CD8-positive, alpha-beta memory T cell (primary cell): ENCODE measurements around the gene MAPK8IP2. TPM values are rescaled to one million over a fixed set of nuclear protein-coding genes. Genes with fewer than 3 reads are reported as not detected.

ENCODE experiments used
- CTCF ChIA-PET: fragments of 350-600 bp; sonication (Branson Sonifier 250); formaldehyde crosslinking; loops from one replicate; lab custom pipeline; 2021; ENCODE audit warnings: antibody characterized with exemption; lab: Charles Lee
- POLR2A ChIA-PET: fragments of 350-600 bp; sonication (Branson Sonifier 250); formaldehyde crosslinking; loops from one replicate; lab custom pipeline; 2021; ENCODE audit warnings: antibody characterized with exemption; lab: Charles Lee
- DNase-seq, 5 donors: peaks; one replicate each; pipeline versions ENCODE4 v3.0.0 to v3.0.0-alpha.2; 2020 to 2022; ENCODE audit warnings: mixed read lengths in 1 of 5
- H3K27ac ChIP-seq: one replicate; pipeline ENCODE4 v1.7.0; 2013; ENCODE audit warnings: low read depth, mild to moderate bottlenecking, low read length, moderate library complexity
- H3K27me3 ChIP-seq: 2 replicates; pipeline ENCODE4 v1.7.0; 2013; ENCODE audit warnings: low read length, mild to moderate bottlenecking; ENCODE audit not compliant: insufficient read depth, poor library complexity, severe bottlenecking
- H3K36me3 ChIP-seq: 2 replicates; pipeline ENCODE4 v1.7.0; 2013; ENCODE audit warnings: mild to moderate bottlenecking, low read length, moderate library complexity; ENCODE audit not compliant: insufficient read depth
- H3K4me1 ChIP-seq: 2 replicates; pipeline ENCODE4 v1.7.0; 2013; ENCODE audit warnings: mild to moderate bottlenecking, low read length, moderate library complexity; ENCODE audit not compliant: insufficient read depth
- H3K4me3 ChIP-seq: 2 replicates; pipeline ENCODE4 v1.7.0; 2013; ENCODE audit warnings: mild to moderate bottlenecking, low read length
- H3K9me3 ChIP-seq: 2 replicates; pipeline ENCODE4 v1.7.0; 2013; ENCODE audit warnings: mild to moderate bottlenecking, low read length
- H3K27ac Mint-ChIP-seq, 8 donors: one replicate each; pipeline ENCODE4 v1.8.0; 2020 to 2021; ENCODE audit warnings: mixed read lengths in 8 of 8, mild to moderate bottlenecking in 6 of 8, inconsistent platforms in 3 of 8, moderate library complexity in 3 of 8
- H3K27me3 Mint-ChIP-seq, 2 donors: one replicate each; pipeline ENCODE4 v1.8.0; 2020 to 2021; ENCODE audit warnings: mixed read lengths in 2 of 2, mild to moderate bottlenecking in 1 of 2, moderate library complexity in 1 of 2
- H3K36me3 Mint-ChIP-seq, 3 donors: one replicate each; pipeline ENCODE4 v1.8.0; 2020 to 2021; ENCODE audit warnings: mixed read lengths in 3 of 3, inconsistent platforms in 1 of 3, mild to moderate bottlenecking in 1 of 3
- H3K4me1 Mint-ChIP-seq, 3 donors: one replicate each; pipeline ENCODE4 v1.8.0; 2020 to 2021; ENCODE audit warnings: mixed read lengths in 3 of 3, inconsistent platforms in 1 of 3, mild to moderate bottlenecking in 1 of 3
- H3K4me3 Mint-ChIP-seq, 7 donors: one replicate each; pipeline ENCODE4 v1.8.0; 2020 to 2021; ENCODE audit warnings: mixed read lengths in 7 of 7, mild to moderate bottlenecking in 6 of 7, moderate library complexity in 4 of 7, inconsistent platforms in 2 of 7
- H3K9me3 Mint-ChIP-seq, 5 donors: one replicate each; pipeline ENCODE4 v1.8.0; 2020 to 2022; ENCODE audit warnings: mixed read lengths in 5 of 5, mild to moderate bottlenecking in 3 of 5, moderate library complexity in 2 of 5, inconsistent platforms in 1 of 5
- polyA plus RNA-seq: library from polyadenylated mRNA; unstranded; fragments of 300-500 nt; fragmentation: Illumina TruSeq; gene quantifications from one replicate; pipeline ENCODE4 v1.2.3, GENCODE V29; 2021
- total RNA-seq, 2 experiments: library from RNA; stranded (reverse); gene quantifications; one replicate each; pipeline ENCODE4 v1.2.3, GENCODE V29; 2021

Gene MAPK8IP2
- total and polyA plus RNA-seq, 3 experiments from 2014 or later = 0.20 to 0.28 TPM; not detected in 1

GRCh38 chr22:50621948-50622722, 21.5 kb downstream of the MAPK8IP2 start:
- Mint-ChIP-seq H3K27me3 (peaks cover 0 to 2% of the 10 kb centered on the region in 2 donors), H3K27ac (peak overlapping the region; percentile 90 to 99 (median 98)), H3K4me1 (peaks cover 33 to 48% (median 38%) of the 10 kb centered on the region in 3 donors), H3K36me3 (peaks cover 0 to 21% (median 2%) of the 10 kb centered on the region in 3 donors), H3K4me3 (peak overlapping the region; percentile 87 to 92 (median 90)), H3K9me3 (no peaks in the 10 kb centered on the region)
- H3K27me3 ChIP-seq = no peaks in the 10 kb centered on the region
- peak in 3 of 5 donors; percentile 32 to 59 (median 56) for DNase-seq
- peak overlapping the region; percentile 70 for H3K4me3 ChIP-seq
- no peaks in the 10 kb centered on the region for H3K9me3 ChIP-seq
- H3K27ac ChIP-seq = peak overlapping the region; percentile 76
- ChIA-PET POLR2A (interaction anchor here (1.5 to 2.3 kb wide), 6 partner anchors 59 to 152 kb away, joined by 5 to 33 read pairs (median 16); partner anchors contain the start of genes KLHDC7B, LMF2, NCAPH2 and SCO2), CTCF (interaction anchor here (0.6 to 4.9 kb wide), 16 partner anchors 10 to 378 kb away, joined by 3 to 73 read pairs (median 8); partner anchors contain the start of genes CHKB, HDAC10, LMF2 and NCAPH2)
- H3K4me1 ChIP-seq = peaks cover 37% of the 10 kb centered on the region
- no peaks in the 10 kb centered on the region for H3K36me3 ChIP-seq

- Histone ChIP-seq H3K4me1 (peaks cover 42% of the 10 kb centered on the region), H3K27ac (peak overlapping the region; percentile 76), H3K9me3 (no peaks in the 10 kb centered on the region), H3K27me3 (no peaks in the 10 kb centered on the region), H3K36me3 (no peaks in the 10 kb centered on the region), H3K4me3 (peak overlapping the region; percentile 70)
- Mint-ChIP-seq H3K27me3 (peaks cover 0 to 2% of the 10 kb centered on the region in 2 donors), H3K9me3 (no peaks in the 10 kb centered on the region), H3K4me1 (peaks cover 33 to 51% (median 38%) of the 10 kb centered on the region in 3 donors), H3K36me3 (peaks cover 0 to 21% (median 2%) of the 10 kb centered on the region in 3 donors), H3K27ac (peak overlapping the region in 7 of 8 donors; percentile 90 to 99 (median 98)), H3K4me3 (peak overlapping the region in 4 of 7 donors; percentile 88 to 92 (median 90))
- CTCF ChIA-PET = interaction anchor here (1.5 to 4.9 kb wide), 3 partner anchors 12 to 371 kb away, joined by 4 to 73 read pairs (median 23); partner anchors contain the start of genes HDAC10, SCO2 and TYMP
- POLR2A ChIA-PET = no interaction called here
- no peak for DNase-seq
Measured at GRCh38 chr22:50622723-50623327, 22.2 kb downstream of the MAPK8IP2 start.

- Mint-ChIP-seq H3K27ac (peak overlapping the region in 5 of 8 donors; percentile 13 to 69 (median 55)), H3K9me3 (peaks cover 0 to 5% (median 0%) of the 10 kb centered on the region in 5 donors), H3K4me1 (peaks cover 44 to 61% (median 50%) of the 10 kb centered on the region in 3 donors), H3K4me3 (peak overlapping the region in 2 of 7 donors; percentile 35 to 37), H3K36me3 (peaks cover 0 to 23% (median 2%) of the 10 kb centered on the region in 3 donors), H3K27me3 (no peaks in the 10 kb centered on the region)
- Histone ChIP-seq H3K9me3 (no peaks in the 10 kb centered on the region), H3K4me1 (peaks cover 50% of the 10 kb centered on the region), H3K27me3 (no peaks in the 10 kb centered on the region), H3K4me3 (no peak overlapping the region), H3K36me3 (no peaks in the 10 kb centered on the region), H3K27ac (no peak overlapping the region)
- POLR2A ChIA-PET = no interaction called here
- no peak for DNase-seq
- CTCF ChIA-PET = interaction anchor here (1.0 kb wide), 1 partner anchor 99 kb away, joined by 3 read pairs; the partner anchor contains the start of gene SCO2
Measured at GRCh38 chr22:50624347-50625130, 23.9 kb downstream of the MAPK8IP2 start.

GRCh38 chr22:50625131-50625567, 24.6 kb downstream of the MAPK8IP2 start:
- DNase-seq = no peak
- ChIA-PET POLR2A (interaction anchor here (0.5 kb wide), 1 partner anchor 233 kb away, joined by 5 read pairs; no protein-coding TSS in a partner anchor), CTCF (no interaction called here)
- Mint-ChIP-seq H3K4me1 (peaks cover 44 to 62% (median 49%) of the 10 kb centered on the region in 3 donors), H3K4me3 (peak overlapping the region in 1 of 7 donors; percentile 82), H3K9me3 (peaks cover 0 to 5% (median 0%) of the 10 kb centered on the region in 5 donors), H3K27ac (peak overlapping the region in 2 of 8 donors; percentile 33 to 41), H3K27me3 (no peaks in the 10 kb centered on the region), H3K36me3 (peaks cover 0 to 23% (median 2%) of the 10 kb centered on the region in 3 donors)
- Histone ChIP-seq H3K27me3 (no peaks in the 10 kb centered on the region), H3K9me3 (no peaks in the 10 kb centered on the region), H3K4me3 (no peak overlapping the region), H3K4me1 (peaks cover 45% of the 10 kb centered on the region), H3K36me3 (no peaks in the 10 kb centered on the region), H3K27ac (no peak overlapping the region)

- no peak for DNase-seq
- CTCF ChIA-PET = no interaction called here
- Histone ChIP-seq H3K4me1 (peaks cover 41% of the 10 kb centered on the region), H3K9me3 (no peaks in the 10 kb centered on the region), H3K36me3 (no peaks in the 10 kb centered on the region), H3K4me3 (no peak overlapping the region), H3K27ac (no peak overlapping the region), H3K27me3 (no peaks in the 10 kb centered on the region)
- Mint-ChIP-seq H3K9me3 (peaks cover 0 to 5% (median 0%) of the 10 kb centered on the region in 5 donors), H3K27me3 (no peaks in the 10 kb centered on the region), H3K4me3 (peak overlapping the region in 1 of 7 donors; percentile 81), H3K27ac (peak overlapping the region in 2 of 8 donors; percentile 41 to 51), H3K36me3 (peaks cover 0 to 23% (median 2%) of the 10 kb centered on the region in 3 donors), H3K4me1 (peaks cover 39 to 56% (median 45%) of the 10 kb centered on the region in 3 donors)
- POLR2A ChIA-PET = interaction anchor here (0.5 kb wide), 1 partner anchor 233 kb away, joined by 5 read pairs; no protein-coding TSS in a partner anchor
Measured at GRCh38 chr22:50625568-50626313, 25.1 kb downstream of the MAPK8IP2 start.

- H3K4me1 Mint-ChIP-seq = peaks cover 33 to 50% (median 39%) of the 10 kb centered on the region in 3 donors
- DNase-seq = no peak
- CTCF ChIA-PET = interaction anchor here (1.2 kb wide), 1 partner anchor 63 kb away, joined by 3 read pairs; the partner anchor contains the start of gene SYCE3
Measured at GRCh38 chr22:50626314-50626849, 25.8 kb downstream of the MAPK8IP2 start.

More at GRCh38 chr22:50626314-50626849, 25.8 kb downstream of the MAPK8IP2 start:
- Histone ChIP-seq H3K9me3 (no peaks in the 10 kb centered on the region), H3K27me3 (no peaks in the 10 kb centered on the region), H3K4me1 (peaks cover 35% of the 10 kb centered on the region), H3K36me3 (no peaks in the 10 kb centered on the region), H3K27ac (no peak overlapping the region), H3K4me3 (no peak overlapping the region)
- H3K27ac Mint-ChIP-seq = peak overlapping the region in 5 of 8 donors; percentile 9 to 85 (median 51)
- POLR2A ChIA-PET = interaction anchor here (1.8 kb wide), 1 partner anchor 101 kb away, joined by 5 read pairs; the partner anchor contains the start of gene SCO2
- H3K27me3 Mint-ChIP-seq = no peaks in the 10 kb centered on the region
- peak overlapping the region; percentile 24 to 81 (median 67) for H3K4me3 Mint-ChIP-seq
- peaks cover 0 to 23% (median 2%) of the 10 kb centered on the region in 3 donors for H3K36me3 Mint-ChIP-seq
- H3K9me3 Mint-ChIP-seq = peaks cover 0 to 5% (median 0%) of the 10 kb centered on the region in 5 donors
